Measurements from ENCODE around the gene GRIP2.

The GRIP2 gene

DNA sequence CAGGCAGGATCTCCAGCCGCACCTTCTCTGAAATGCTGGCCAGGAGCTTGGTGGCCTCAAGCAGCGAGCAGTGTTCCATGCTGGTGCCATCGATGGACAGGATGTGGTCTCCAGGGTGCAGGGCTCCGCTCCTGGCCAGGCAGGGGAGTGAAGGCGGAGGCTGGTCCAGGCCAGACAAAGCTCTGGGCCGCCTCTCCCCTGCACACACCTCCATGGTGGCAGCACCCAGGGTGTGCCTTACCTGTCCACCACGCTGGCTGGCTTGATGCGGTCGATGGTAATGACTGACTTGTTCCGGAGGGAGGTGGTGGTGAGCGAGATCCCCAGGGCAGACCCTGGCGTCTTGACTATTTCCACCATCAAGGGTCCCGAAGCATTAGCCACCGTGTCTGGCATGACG is 20.0 kb downstream of the GRIP2 start:
- Histone ChIP-seq H3K27me3 (replicated peaks) (peaks cover 11% of the 10 kb centered on the region), H3K36me3 (replicated peaks) (no peaks in the 10 kb centered on the region), H3K27ac (no peak overlapping the region), H3K4me3 (ENCODE audit: low read depth, low read length) (no peak overlapping the region)
- no peak for DNase-seq
- in situ Hi-C loops (cut with HindIII; ENCODE audit: low pct_ligation_motif_present, low sequenced_read_pairs) = no loop called here
- TF ChIP-seq, protein P1, sequence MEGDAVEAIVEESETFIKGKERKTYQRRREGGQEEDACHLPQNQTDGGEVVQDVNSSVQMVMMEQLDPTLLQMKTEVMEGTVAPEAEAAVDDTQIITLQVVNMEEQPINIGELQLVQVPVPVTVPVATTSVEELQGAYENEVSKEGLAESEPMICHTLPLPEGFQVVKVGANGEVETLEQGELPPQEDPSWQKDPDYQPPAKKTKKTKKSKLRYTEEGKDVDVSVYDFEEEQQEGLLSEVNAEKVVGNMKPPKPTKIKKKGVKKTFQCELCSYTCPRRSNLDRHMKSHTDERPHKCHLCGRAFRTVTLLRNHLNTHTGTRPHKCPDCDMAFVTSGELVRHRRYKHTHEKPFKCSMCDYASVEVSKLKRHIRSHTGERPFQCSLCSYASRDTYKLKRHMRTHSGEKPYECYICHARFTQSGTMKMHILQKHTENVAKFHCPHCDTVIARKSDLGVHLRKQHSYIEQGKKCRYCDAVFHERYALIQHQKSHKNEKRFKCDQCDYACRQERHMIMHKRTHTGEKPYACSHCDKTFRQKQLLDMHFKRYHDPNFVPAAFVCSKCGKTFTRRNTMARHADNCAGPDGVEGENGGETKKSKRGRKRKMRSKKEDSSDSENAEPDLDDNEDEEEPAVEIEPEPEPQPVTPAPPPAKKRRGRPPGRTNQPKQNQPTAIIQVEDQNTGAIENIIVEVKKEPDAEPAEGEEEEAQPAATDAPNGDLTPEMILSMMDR (IDR thresholded peaks at IDR 0.05; ENCODE audit: low read depth, low read length, missing control alignments) = no peak

DNA sequence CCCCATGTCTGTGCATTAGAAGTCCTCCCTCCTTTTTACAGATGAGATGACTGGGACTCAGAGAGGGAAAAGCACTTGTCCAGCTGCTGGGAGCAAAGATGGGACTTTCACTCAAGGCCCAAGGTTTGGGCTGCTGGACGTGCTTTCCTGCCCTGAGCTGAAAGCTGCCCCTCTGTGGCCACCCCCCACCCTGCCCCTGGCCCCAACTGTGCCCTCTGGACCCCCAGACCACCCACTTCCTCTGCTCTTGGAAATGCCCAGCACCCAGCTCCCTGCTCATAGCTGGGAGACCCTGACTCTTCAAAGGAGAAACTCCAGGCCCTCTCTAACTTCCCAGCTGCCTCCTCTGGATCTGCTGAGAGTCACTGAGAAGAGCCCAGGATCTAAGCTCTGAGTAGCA is 20.7 kb downstream of the GRIP2 start:
- TF ChIP-seq, protein P1 (IDR thresholded peaks at IDR 0.05; ENCODE audit: low read depth, low read length, missing control alignments) = no peak
- H3K4me3 ChIP-seq (ENCODE audit: low read depth, low read length) = no peak overlapping the region
- DNase-seq = no peak
- in situ Hi-C loops (cut with HindIII; ENCODE audit: low pct_ligation_motif_present, low sequenced_read_pairs) = no loop called here
- no peaks in the 10 kb centered on the region for H3K36me3 ChIP-seq (replicated peaks)
- no peak overlapping the region for H3K27ac ChIP-seq
- H3K27me3 ChIP-seq (replicated peaks) = peaks cover 11% of the 10 kb centered on the region

DNA sequence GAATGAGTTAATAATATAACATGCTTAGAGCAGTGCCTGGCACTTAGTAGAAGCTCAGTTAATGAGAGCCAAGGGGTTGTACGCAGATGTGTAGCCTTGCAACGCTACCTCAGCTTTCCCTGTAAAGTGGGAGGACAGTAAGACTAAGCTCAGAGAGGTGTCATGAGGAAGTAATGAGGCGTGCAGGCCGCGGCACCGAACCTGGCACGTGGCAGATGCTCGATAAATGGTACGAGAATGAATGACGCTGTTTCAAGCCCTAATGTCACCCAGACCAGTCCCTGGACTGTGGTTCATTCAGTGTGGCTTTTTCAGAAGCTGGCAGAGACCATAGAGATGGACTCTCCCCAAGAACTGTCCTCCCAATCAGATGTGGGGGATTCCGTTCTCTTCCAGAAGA is 21.2 kb downstream of the GRIP2 start:
- Histone ChIP-seq H3K4me3 (ENCODE audit: low read depth, low read length) (no peak overlapping the region), H3K27ac (no peak overlapping the region), H3K36me3 (replicated peaks) (no peaks in the 10 kb centered on the region), H3K27me3 (replicated peaks) (peaks cover 11% of the 10 kb centered on the region)
- TF ChIP-seq, protein P1 (IDR thresholded peaks at IDR 0.05; ENCODE audit: low read depth, low read length, missing control alignments) = no peak
- in situ Hi-C loops (cut with HindIII; ENCODE audit: low pct_ligation_motif_present, low sequenced_read_pairs) = no loop called here
- DNase-seq = no peak

DNA sequence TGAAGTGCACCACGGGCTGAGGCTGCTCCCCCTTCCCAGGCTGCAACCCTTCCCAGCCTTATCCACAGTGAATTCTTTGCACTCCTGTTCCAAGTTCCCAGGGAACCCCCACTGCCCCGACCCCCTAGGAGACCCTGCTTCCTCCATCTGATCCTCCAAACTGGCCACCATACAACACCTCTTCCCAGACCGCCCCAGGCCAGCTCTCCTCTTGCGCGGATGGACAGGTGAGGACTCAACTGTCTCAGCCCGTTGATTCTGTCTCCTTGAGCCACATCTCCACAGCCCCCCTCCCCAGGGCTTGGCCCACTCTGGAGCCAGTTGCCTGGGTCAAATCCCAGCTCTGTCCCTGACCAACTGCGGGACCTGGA is 21.7 kb downstream of the GRIP2 start:
- Histone ChIP-seq H3K27me3 (replicated peaks) (peaks cover 11% of the 10 kb centered on the region), H3K36me3 (replicated peaks) (no peaks in the 10 kb centered on the region), H3K4me3 (ENCODE audit: low read depth, low read length) (no peak overlapping the region), H3K27ac (no peak overlapping the region)
- no peak for DNase-seq
- TF ChIP-seq, protein P1 (IDR thresholded peaks at IDR 0.05; ENCODE audit: low read depth, low read length, missing control alignments) = no peak
- in situ Hi-C loops (cut with HindIII; ENCODE audit: low pct_ligation_motif_present, low sequenced_read_pairs) = no loop called here

DNA sequence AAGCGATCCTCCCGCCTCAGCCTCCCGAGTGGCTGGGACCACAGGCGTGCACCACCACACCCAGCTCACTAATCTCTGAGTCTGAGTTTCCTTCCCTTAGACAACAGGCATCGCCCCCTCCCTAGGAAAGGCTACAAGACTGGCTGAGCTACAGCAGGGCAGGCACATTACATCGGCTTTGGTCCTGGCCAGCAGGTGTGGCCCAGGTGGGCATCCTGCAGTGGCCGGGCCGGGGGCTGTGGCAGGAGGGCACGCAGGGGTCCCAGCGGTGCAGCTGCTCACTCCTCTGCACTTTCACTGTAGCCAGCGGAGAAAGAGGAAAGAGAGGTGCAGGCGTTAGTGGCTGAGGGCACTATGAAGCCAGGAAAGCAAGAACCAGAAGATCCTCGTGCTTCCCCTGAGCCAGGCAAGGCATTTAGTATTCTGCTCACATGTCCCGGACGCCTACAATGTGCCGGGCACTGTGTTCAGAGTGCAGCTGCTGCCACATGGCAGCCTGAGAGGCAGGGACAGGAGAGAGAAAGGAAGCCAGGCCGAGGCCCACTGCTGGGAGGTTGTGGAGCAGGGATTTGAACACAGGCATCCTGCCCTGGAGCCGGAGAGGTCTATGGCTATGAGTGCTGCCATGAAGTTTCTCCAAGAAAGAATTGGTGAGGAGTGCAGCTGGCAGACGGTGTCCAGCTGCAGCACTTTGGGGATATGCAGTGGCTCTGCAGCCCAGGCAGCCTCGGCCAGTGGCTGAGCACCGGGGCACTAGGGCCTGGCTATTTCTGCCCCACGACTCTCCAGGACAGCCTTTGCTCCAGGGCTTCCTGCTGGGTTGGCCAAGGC is 22.3 kb downstream of the GRIP2 start:
- TF ChIP-seq, protein P1 (IDR thresholded peaks at IDR 0.05; ENCODE audit: low read depth, low read length, missing control alignments) = no peak
- in situ Hi-C loops (cut with HindIII; ENCODE audit: low pct_ligation_motif_present, low sequenced_read_pairs) = no loop called here
- DNase-seq = no peak
- Histone ChIP-seq H3K27ac (no peak overlapping the region), H3K36me3 (replicated peaks) (no peaks in the 10 kb centered on the region), H3K27me3 (replicated peaks) (peaks cover 11% of the 10 kb centered on the region), H3K4me3 (ENCODE audit: low read depth, low read length) (no peak overlapping the region)
